Activated CD8-positive, alpha-beta memory T cell treated with anti-CD3 and anti-CD28 coated beads, Interleukin-2, amount 50 U/mL, for 1 hour (primary cell): ENCODE results near the gene ARL15.

Experiments
- DNase-seq: peaks from one replicate; pipeline ENCODE4 v3.0.0-alpha.2; 2020; ENCODE audit errors: extremely low read depth

ARL15 gene

GRCh38 chr5:54206580-54207229 is 103.7 kb downstream of the ARL15 start:
- DNase-seq, result no peak

GRCh38 chr5:54205918-54206317 is 104.5 kb downstream of the ARL15 start:
- DNase-seq, result no peak

- no peak for DNase-seq
These were observed 104.9 kb downstream of the ARL15 start for GRCh38 chr5:54205453-54205852.

DNA sequence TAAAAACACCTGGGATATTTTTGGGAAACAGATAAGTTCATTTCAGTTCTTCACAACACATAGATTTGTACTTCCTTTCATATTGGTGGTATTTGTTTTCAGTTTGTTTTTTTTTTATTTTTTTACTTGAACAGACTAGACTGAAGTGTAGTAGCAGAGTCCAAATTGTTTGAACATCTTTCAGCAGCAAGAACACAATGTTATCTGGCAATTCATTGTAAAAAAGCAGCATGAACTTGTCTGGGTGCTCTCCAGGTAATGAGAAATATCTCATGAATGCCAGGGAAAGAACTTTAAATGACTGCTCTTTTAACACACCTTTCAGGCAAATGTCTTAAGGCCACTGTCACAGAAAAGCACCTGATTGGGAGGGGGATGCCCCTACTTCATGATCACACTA is 113.4 kb downstream of the ARL15 start:
- no peak for DNase-seq

DNA sequence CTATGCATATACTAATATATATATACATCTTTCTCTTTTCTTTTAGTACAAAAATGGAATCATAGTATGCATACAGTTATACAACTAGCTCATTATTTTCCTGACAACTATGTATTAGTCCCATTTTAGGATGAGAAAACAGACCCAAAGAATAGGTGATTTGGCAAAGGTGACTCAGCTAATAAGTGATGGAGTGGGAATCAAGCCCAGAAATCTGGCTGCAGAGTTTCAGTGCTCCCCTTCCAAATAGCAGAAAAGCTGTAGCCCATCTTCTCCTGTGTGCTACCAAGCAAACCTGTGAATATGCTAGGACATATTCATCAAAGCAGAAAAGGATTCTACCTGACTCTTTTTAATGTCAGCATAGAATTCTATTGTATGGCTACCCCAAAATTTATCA is 114.7 kb downstream of the ARL15 start:
- DNase-seq, result no peak

GRCh38 chr5:54194318-54194717 is 116.1 kb downstream of the ARL15 start:
- no peak for DNase-seq

- no peak for DNase-seq
These were observed 122.7 kb downstream of the ARL15 start for GRCh38 chr5:54187694-54188093.

- no peak for DNase-seq
These were observed 123.4 kb downstream of the ARL15 start for GRCh38 chr5:54186912-54187445.

- DNase-seq, result no peak
These were observed 124.3 kb downstream of the ARL15 start for GRCh38 chr5:54186108-54186507.

- DNase-seq, result no peak
These were observed 125.6 kb downstream of the ARL15 start for GRCh38 chr5:54184806-54185205.

DNA sequence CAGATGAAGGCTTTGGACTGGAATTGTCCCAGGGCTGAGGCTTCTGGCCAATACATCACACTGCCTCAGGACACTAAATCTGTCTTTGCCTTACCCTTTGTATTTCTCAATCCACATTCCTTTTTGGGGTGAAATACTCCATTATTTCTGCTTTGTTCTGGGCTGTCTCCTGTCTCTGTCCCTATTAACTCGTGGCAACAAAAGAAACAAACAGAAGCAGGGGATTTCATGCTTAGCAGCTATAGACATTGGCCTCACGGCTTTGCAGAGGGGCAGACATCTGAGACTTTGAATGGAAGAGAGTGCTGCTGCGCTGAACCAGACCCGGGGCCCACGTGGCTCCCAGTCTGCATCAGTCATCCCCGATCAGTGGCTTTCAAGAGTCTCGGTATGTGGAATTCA is 129.7 kb downstream of the ARL15 start:
- no peak for DNase-seq

- no peak for DNase-seq
These were observed 131.4 kb downstream of the ARL15 start for GRCh38 chr5:54178991-54179390.

GRCh38 chr5:54178207-54178606 is 132.2 kb downstream of the ARL15 start:
- no peak for DNase-seq

DNA sequence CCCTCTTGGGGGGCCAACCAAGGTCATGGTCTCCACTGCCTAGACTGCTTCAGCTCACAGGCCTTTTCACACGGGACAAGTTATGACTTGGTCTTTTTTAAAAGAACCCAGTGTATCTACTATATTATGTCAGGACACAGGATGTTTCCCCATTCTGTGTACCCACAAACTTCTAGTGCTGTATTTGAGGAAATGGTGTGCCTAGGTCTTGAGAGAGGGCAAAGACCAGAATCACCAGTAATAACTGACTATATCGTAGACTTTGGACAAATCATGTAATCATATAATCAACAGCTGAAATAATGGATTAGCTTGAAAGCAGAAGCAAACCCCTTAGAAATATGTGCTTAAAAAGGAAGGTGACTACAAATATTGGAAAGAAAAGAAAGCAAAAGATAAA is 133.3 kb downstream of the ARL15 start:
- no peak for DNase-seq

GRCh38 chr5:54176066-54176830 is 134.1 kb downstream of the ARL15 start:
- DNase-seq, result no peak

GRCh38 chr5:54173251-54173650 is 137.1 kb downstream of the ARL15 start:
- DNase-seq, result no peak

- DNase-seq, result no peak
These were observed 138.6 kb downstream of the ARL15 start for GRCh38 chr5:54171645-54172384.

DNA sequence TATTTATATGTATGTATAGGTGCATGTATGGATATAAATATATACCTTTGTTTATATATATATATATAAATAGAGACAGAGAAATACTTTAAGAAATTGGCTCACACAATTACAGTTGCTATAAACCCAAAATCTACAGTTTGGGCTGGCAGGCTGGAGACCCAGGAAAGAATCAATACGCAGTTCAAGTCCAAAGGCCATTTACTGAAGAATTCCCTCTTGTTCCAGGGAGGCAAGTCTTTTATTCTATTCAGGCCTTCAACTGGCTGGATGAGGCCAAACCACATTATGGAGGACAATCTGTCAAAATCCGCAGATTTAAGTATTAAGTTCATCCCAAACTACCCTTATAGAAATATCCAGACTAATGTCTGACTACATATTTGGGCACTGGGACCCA is 144.7 kb downstream of the ARL15 start:
- DNase-seq, result no peak

DNA sequence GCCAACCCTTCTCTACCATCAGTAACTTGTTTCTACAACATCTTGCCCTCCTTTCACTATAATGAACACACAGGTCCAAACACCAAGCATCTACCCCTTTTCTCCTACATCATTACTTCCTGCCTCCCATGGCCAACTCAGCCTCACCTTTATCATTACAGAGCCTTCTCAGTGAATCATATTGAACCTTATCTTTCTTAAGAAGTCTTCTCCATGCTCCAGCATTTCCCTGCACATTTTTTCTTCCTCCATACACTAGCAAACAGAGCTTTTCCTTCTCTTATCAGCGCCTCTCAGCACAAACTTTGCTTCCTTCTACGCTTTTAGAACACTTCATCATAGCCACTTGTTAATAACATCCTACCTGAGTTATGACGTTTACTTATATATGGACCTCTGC is 148.2 kb downstream of the ARL15 start:
- no peak for DNase-seq

GRCh38 chr5:54160329-54160728 is 150.0 kb downstream of the ARL15 start:
- no peak for DNase-seq

GRCh38 chr5:54159893-54160195 is 150.5 kb downstream of the ARL15 start:
- DNase-seq, result no peak

- DNase-seq, result no peak
These were observed 151.1 kb downstream of the ARL15 start for GRCh38 chr5:54159153-54159892.
